GM19372 (cell line): ENCODE results near the gene RARS1.

Experiments
- ATAC-seq: cut with Tn5 transposase; IDR thresholded peaks from one replicate; pipeline ENCODE4 v1.9.1; 2021; ENCODE audit warnings: mild to moderate bottlenecking, low read depth, moderate library complexity; ENCODE audit not compliant: unreplicated experiment

RARS1 gene

DNA sequence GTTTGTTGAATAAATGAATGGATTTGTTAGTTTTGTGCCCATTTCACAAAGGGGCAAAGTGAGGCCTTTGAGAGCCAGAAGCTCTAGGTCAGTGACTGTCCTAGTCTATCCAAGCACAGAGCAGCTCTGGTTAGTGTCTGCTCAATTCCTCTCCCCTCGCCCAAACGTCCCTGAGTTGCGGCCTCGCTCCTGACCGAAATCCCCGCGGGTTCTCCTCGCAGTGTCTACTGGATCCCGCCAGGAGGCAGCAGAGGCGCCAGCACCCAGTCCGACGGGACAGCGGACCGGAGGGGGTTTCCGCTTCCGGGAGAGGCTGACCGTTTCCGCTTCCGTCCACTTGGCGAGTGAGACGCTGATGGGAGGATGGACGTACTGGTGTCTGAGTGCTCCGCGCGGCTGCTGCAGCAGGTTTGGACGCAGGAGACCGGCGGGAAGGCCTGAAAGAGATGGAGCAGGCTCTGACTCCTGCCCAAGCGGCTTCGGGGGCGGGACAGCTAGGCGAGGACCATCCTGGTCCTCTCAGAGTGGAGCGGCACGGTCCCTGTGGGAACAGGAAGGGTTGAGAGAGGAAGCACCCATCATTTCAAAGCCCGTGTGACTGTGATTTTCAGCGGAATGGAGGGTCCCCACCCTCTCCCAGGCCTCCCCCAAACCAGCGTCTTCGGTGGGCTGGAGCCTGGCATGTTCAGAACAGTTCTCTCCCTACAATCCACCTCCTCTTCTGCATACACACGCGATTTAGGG, at the start of gene RARS1:
Gene RARS1, plus strand, starts transcription at position 336 of the 744 bp plus-strand sequence. Its CDS starts 28 bp downstream, at position 364.
- peak; percentile 90 for ATAC-seq

DNA sequence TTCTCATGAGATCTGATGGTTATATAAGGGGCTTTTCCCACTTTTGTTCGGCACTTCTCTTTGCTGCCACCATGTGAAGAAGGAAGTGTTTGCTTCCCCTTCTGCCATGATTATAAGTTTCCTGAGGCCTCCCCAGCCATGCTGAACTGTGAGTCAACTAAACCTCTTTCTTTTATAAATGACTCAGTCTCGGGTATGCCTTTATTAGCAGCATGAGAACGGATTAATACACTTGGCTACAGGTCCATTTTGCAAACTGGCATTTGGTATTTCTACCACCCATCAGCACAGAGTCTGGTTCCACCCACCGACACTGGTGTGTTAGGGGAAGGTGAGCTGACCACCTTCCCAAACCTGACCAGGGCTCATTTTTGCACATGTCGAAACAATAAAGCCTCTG, 47.9 kb upstream of the RARS1 start:
- no peak for ATAC-seq

DNA sequence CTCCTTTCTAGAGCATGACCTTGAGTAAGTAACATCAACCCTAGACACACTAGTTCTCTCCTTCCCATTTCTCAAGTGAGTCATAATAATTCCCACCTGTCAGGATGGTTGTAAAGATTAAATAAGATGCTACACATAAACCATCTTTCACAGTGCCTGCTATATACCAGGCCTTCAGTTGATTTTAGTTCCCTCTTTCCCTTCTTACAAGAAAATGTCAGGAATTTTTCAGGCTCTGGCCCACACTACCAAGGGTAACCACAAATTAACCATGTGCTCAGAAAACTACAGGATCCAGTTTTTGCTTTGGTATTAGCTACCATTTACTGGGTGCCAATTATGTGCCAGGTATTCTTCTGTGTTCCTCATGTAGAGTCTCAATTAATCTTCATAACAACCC, 42.7 kb upstream of the RARS1 start:
- no peak for ATAC-seq

- ATAC-seq = no peak
These were observed 42.1 kb upstream of the RARS1 start for GRCh38 chr5:168443950-168444700.

- ATAC-seq = no peak
These were observed 39.2 kb upstream of the RARS1 start for GRCh38 chr5:168446983-168447619.

DNA sequence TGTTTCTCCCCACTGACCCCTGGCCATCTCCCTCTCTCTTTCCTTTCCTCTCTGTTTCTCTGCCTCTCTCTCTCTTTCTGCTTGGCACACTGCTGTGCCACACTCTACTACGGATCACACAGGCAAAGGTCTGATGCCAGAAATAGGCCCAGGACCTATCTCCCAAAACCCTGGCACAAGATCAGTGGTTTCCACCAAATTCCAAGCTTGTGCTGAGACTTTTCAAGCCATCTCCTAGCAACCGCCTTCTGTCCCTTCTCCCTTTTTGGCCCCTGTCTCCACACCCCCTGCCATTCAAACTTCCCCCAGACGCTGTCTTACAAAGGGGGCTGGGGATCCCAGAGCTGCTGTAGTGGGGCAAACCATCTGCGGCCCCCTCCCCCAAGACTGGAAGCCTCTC, 38.5 kb upstream of the RARS1 start:
- no peak for ATAC-seq

- ATAC-seq = no peak
These were observed 37.1 kb upstream of the RARS1 start for GRCh38 chr5:168449166-168449565.

GRCh38 chr5:168451565-168451964, 34.7 kb upstream of the RARS1 start:
- no peak for ATAC-seq

DNA sequence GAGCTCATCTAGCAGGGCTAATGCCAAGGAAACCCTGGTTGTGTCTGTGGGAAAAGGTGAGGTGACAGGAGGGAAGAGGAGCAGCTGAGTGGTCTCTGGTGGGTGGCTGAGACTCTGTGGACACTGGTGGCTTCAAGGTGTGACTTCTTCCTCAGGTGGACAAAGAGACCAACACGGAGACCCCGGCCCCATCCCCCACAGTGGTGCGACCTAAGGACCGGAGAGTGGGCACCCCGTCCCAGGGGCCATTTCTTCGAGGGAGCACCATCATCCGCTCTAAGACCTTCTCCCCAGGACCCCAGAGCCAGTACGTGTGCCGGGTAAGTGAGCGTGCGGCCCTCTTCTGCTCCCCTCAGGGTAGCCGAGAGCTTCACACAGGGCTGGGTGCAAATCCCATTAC, 31.1 kb upstream of the RARS1 start:
- ATAC-seq = no peak

DNA sequence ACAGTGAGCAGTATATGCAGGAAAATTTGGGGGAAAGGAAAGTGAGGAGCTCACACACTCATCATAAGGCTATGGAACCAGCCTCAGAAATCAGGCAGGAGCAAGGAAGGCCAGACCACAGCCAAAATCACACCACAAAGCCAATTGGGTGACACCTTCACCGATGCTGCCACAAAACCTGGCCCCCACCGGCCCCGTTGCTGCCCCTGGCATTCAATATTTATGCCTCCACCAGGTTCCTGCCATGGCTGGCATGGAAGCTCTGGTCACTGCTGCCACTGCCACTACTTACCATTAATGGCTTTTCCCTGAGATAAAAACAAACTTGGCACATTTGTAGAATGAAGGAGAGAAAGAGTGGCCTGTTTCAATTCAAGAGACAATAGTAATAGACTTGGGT, 28.7 kb upstream of the RARS1 start:
- no peak for ATAC-seq

DNA sequence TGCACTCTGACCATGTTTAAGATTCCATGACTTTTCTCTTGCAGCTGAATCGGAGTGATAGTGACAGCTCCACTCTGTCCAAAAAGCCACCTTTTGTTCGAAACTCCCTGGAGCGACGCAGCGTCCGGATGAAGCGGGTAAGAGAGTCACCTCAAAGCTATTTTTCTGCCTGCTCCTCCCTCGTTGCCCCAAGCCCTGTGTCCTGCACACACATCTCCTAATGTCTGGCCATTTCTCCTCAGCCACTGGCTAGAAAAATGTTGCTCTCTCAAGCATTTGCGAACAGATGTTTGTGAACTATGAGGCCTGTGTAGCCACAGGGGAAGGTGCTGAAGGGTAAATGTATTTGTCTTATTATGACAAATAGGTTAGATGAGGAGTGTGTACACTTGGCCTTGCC, 25.7 kb upstream of the RARS1 start:
- no peak for ATAC-seq

DNA sequence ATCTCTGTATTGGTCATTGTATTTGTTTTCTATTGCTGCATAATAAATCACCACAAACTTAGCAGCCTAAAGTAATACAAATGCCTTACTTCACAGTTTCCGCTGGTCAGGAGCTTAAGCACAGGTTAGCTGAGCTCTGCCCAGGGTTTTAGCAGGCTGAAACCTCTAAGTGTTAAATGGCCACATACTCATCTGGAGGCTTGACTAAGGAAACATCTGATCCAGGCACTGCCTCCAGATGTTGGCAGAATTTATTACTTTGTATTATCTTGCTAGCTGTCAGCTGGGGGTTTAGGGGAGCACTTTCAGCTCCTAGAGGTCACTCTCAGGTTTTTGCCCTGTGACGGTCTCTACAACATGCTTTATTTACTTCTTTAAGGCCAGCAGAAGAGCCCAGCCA, 23.2 kb upstream of the RARS1 start:
- ATAC-seq = no peak

- ATAC-seq = no peak
These were observed 22.1 kb upstream of the RARS1 start for GRCh38 chr5:168464214-168464613.

DNA sequence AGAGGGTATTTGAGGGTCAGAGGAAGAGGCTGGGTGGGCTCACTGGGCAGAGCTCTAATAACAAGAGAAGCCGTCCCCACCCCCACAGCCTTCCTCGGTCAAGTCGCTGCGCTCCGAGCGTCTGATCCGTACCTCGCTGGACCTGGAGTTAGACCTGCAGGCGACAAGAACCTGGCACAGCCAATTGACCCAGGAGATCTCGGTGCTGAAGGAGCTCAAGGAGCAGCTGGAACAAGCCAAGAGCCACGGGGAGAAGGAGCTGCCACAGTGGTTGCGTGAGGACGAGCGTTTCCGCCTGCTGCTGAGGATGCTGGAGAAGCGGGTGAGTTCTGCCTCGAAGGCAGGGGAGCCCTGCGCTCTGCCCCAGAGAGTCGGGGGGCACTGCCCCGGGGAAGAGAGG, 21.6 kb upstream of the RARS1 start:
- no peak for ATAC-seq

GRCh38 chr5:168467755-168468330, 18.4 kb upstream of the RARS1 start:
- ATAC-seq = no peak

- no peak for ATAC-seq
These were observed 17.4 kb upstream of the RARS1 start for GRCh38 chr5:168468836-168469235.

DNA sequence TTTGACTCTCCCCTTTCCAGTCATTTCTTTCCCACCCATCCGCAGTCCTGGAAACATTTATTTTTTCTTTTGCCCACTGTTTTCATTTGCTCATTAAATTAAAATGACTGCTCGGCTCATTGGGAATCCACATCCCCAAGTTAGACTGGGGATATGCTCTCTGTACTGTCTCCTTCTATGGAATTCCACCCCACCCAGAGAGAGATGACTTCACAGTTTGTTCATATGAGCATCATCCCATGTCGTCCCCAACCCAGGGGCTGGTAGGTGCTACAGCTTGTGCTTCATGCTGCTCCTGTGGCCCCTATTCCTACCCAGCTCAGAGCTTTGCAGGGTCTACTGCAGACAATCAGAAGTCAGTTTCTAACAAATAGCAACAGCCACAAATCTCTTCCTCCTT, 16.5 kb upstream of the RARS1 start:
- no peak for ATAC-seq

- no peak for ATAC-seq
These were observed 14.5 kb upstream of the RARS1 start for GRCh38 chr5:168471785-168472184.

DNA sequence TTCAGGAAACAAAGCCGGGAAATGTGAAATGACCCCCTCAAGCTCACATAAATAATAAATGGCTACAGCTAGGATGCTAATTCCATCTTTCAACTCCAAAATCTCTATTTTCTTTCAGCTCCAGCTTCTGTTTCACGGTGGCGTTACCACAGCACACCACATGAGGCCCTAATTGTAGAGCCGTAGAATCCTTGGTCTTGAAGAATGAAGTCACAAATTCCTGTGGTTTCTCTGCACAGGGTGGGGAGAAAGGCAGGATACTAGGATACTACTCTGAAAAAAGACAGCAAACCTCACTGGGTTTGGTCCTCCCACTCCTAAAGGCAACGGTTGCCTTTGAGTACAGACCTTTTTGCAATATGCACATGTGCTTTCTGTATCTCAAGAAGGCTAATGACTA, 13.9 kb upstream of the RARS1 start:
- ATAC-seq = no peak

- no peak for ATAC-seq
These were observed 12.0 kb upstream of the RARS1 start for GRCh38 chr5:168474319-168474718.

GRCh38 chr5:168477060-168477459, 9.2 kb upstream of the RARS1 start:
- ATAC-seq = no peak
